GM18505 (cell line): ENCODE results near the gene MMAB.

Experiments
- ATAC-seq: cut with Tn5 transposase; IDR thresholded peaks from one replicate; pipeline ENCODE4 v1.9.1; 2021; ENCODE audit not compliant: unreplicated experiment
- POLR2A ChIP-seq: IDR thresholded peaks from 4 replicates; pipeline ENCODE4 v1.6.1; 2011; ENCODE audit warnings: borderline replicate concordance; ENCODE audit not compliant: insufficient read depth, insufficient read length; ENCODE audit errors: extremely low read depth

The MMAB gene

GRCh38 chr12:109567967-109568366, 5.3 kb downstream of the MMAB start:
- no peak for TF ChIP-seq POLR2A
- ATAC-seq, result no peak

GRCh38 chr12:109567296-109567695, 6.0 kb downstream of the MMAB start:
- no peak for ATAC-seq
- no peak for TF ChIP-seq POLR2A

GRCh38 chr12:109566424-109566823, 6.9 kb downstream of the MMAB start:
- TF ChIP-seq POLR2A, result no peak
- ATAC-seq, result no peak

- TF ChIP-seq POLR2A, result no peak
- no peak for ATAC-seq
Observed at GRCh38 chr12:109563291-109564284, 9.7 kb downstream of the MMAB start.

GRCh38 chr12:109562871-109563270, 10.4 kb downstream of the MMAB start:
- no peak for ATAC-seq
- no peak for TF ChIP-seq POLR2A

- ATAC-seq, result no peak
- no peak for TF ChIP-seq POLR2A
Observed at GRCh38 chr12:109561711-109562030, 11.6 kb downstream of the MMAB start.

GRCh38 chr12:109560867-109561710, 12.2 kb downstream of the MMAB start:
- TF ChIP-seq POLR2A, result no peak
- ATAC-seq, result no peak

GRCh38 chr12:109559601-109560000, 13.7 kb downstream of the MMAB start:
- ATAC-seq, result no peak
- no peak for TF ChIP-seq POLR2A

- TF ChIP-seq POLR2A, result no peak
- ATAC-seq, result no peak
Observed at GRCh38 chr12:109559200-109559505, 14.2 kb downstream of the MMAB start.

- TF ChIP-seq POLR2A, result no peak
- ATAC-seq, result no peak
Observed at GRCh38 chr12:109558374-109559199, 14.7 kb downstream of the MMAB start.

- ATAC-seq, result no peak
- no peak for TF ChIP-seq POLR2A
Observed at GRCh38 chr12:109557805-109558204, 15.5 kb downstream of the MMAB start.

GRCh38 chr12:109557200-109557599, 16.1 kb downstream of the MMAB start:
- ATAC-seq, result no peak
- no peak for TF ChIP-seq POLR2A

- TF ChIP-seq POLR2A, result no peak
- ATAC-seq, result no peak
Observed at GRCh38 chr12:109555431-109556315, 17.6 kb downstream of the MMAB start.

- TF ChIP-seq POLR2A, result no peak
- ATAC-seq, result no peak
Observed at GRCh38 chr12:109554761-109555160, 18.5 kb downstream of the MMAB start.
